HepG2 (cell line): ENCODE results near the gene NOL4L. TPM values are rescaled to one million over a fixed set of nuclear protein-coding genes. Genes with fewer than 3 reads are reported as not detected.

ENCODE experiments used
- CHD4 ChIP-seq: fragments of 200-600 bp; sonication (generic); IDR thresholded peaks from 2 replicates; pipeline ENCODE4 v1.7.0; 2017; ENCODE audit warnings: mild to moderate bottlenecking, low read length, borderline replicate concordance
- FOXA3 ChIP-seq: IDR thresholded peaks from 2 replicates; pipeline ENCODE4 v1.6.1; 2016; ENCODE audit warnings: missing genetic modification reagents, missing compliant biosample characterization
- JUN ChIP-seq: sonication (generic); formaldehyde crosslinking; IDR thresholded peaks from 2 replicates; pipeline ENCODE4 v1.4.0; 2020; ENCODE audit warnings: mild to moderate bottlenecking, missing genetic modification reagents
- KDM1A ChIP-seq: IDR thresholded peaks from 2 replicates; pipeline ENCODE4 v1.6.1; 2016; ENCODE audit warnings: missing compliant biosample characterization
- KDM3A ChIP-seq: IDR thresholded peaks from 2 replicates; pipeline ENCODE4 v1.6.1; 2018; ENCODE audit warnings: low read depth, missing compliant biosample characterization
- KLF13 ChIP-seq: sonication (generic); formaldehyde crosslinking; IDR thresholded peaks from 2 replicates; pipeline ENCODE4 v1.4.0; 2020; ENCODE audit warnings: mild to moderate bottlenecking, missing genetic modification reagents
- MAZ ChIP-seq, 2 experiments: sonication (generic) in 1 of 2; formaldehyde crosslinking in 1 of 2; IDR thresholded peaks; 2 replicates each; pipeline versions ENCODE4 v1.5.0 to v1.6.1; 2012 to 2020; ENCODE audit warnings: low read depth in 2 of 2, mild to moderate bottlenecking in 2 of 2, borderline replicate concordance in 1 of 2, improper control_type of control experiment in 1 of 2, low read length in 1 of 2, missing genetic modification reagents in 1 of 2, moderate library complexity in 1 of 2
- MEIS2 ChIP-seq: sonication (generic); formaldehyde crosslinking; IDR thresholded peaks from 2 replicates; pipeline ENCODE4 v1.9.0; 2021; ENCODE audit warnings: mild to moderate bottlenecking, missing genetic modification reagents
- PRPF4 ChIP-seq: fragments of 200-400 bp; formaldehyde crosslinking; IDR thresholded peaks from 2 replicates; pipeline ENCODE4 v1.6.1; 2016; ENCODE audit warnings: low read length, low read depth; ENCODE audit not compliant: poor library complexity, severe bottlenecking
- RAD51 ChIP-seq: fragments of 450-650 bp; IDR thresholded peaks from 2 replicates; pipeline ENCODE4 v1.6.1; 2016; ENCODE audit warnings: borderline replicate concordance
- RBM22 ChIP-seq: fragments of 200-400 bp; formaldehyde crosslinking; optimal IDR thresholded peaks from 2 replicates; pipeline ENCODE3; 2017; ENCODE audit warnings: mild to moderate bottlenecking, low read length, moderate library complexity
- RORA ChIP-seq: sonication (generic); formaldehyde crosslinking; IDR thresholded peaks from 2 replicates; pipeline ENCODE4 v1.5.0; 2020; ENCODE audit warnings: mild to moderate bottlenecking, missing genetic modification reagents, moderate library complexity
- SALL1 ChIP-seq: sonication (generic); formaldehyde crosslinking; IDR thresholded peaks from 2 replicates; pipeline ENCODE4 v1.8.0; 2022; ENCODE audit warnings: mild to moderate bottlenecking, missing genetic modification reagents
- SCMH1 ChIP-seq: sonication (generic); formaldehyde crosslinking; IDR thresholded peaks from 2 replicates; pipeline ENCODE4 v1.9.0; 2021; ENCODE audit warnings: missing genetic modification reagents, mild to moderate bottlenecking, borderline replicate concordance
- ZFY ChIP-seq: sonication (generic); formaldehyde crosslinking; IDR thresholded peaks from 2 replicates; pipeline ENCODE4 v1.4.0; 2020; ENCODE audit warnings: missing genetic modification reagents
- ZFYVE20 ChIP-seq: sonication (generic); formaldehyde crosslinking; IDR thresholded peaks from 2 replicates; pipeline ENCODE4 v1.8.0; 2023; ENCODE audit warnings: low read depth, mild to moderate bottlenecking, moderate library complexity, missing genetic modification reagents, borderline replicate concordance
- ZKSCAN5 ChIP-seq: sonication (generic); formaldehyde crosslinking; IDR thresholded peaks from 2 replicates; pipeline ENCODE4 v1.5.1; 2020; ENCODE audit warnings: mild to moderate bottlenecking, missing genetic modification reagents
- ZKSCAN8 ChIP-seq: IDR thresholded peaks from 2 replicates; pipeline ENCODE4 v1.6.1; 2016; ENCODE audit warnings: borderline replicate concordance, missing genetic modification reagents, missing compliant biosample characterization
- ZNF10 ChIP-seq: sonication (generic); formaldehyde crosslinking; IDR thresholded peaks from 2 replicates; pipeline ENCODE4 v1.4.0; 2020; ENCODE audit warnings: mild to moderate bottlenecking, low read depth, missing genetic modification reagents, borderline replicate concordance
- ZNF331 ChIP-seq: sonication (generic); formaldehyde crosslinking; IDR thresholded peaks from 2 replicates; pipeline ENCODE4 v1.4.0; 2020; ENCODE audit warnings: missing genetic modification reagents
- ZNF501 ChIP-seq: sonication (generic); formaldehyde crosslinking; IDR thresholded peaks from 2 replicates; pipeline ENCODE4 v1.5.1; 2020; ENCODE audit warnings: mild to moderate bottlenecking, moderate library complexity, missing genetic modification reagents
- ZNF567 ChIP-seq: sonication (generic); formaldehyde crosslinking; IDR thresholded peaks from 2 replicates; pipeline ENCODE4 v1.8.1; 2023; ENCODE audit warnings: mild to moderate bottlenecking, missing genetic modification reagents, borderline replicate concordance
- ZNF570 ChIP-seq: sonication (generic); formaldehyde crosslinking; IDR thresholded peaks from 2 replicates; pipeline ENCODE4 v1.4.0; 2020; ENCODE audit warnings: mild to moderate bottlenecking, missing genetic modification reagents, borderline replicate concordance
- ZNF607 ChIP-seq: sonication (generic); formaldehyde crosslinking; IDR thresholded peaks from 2 replicates; pipeline ENCODE4 v1.5.1; 2020; ENCODE audit warnings: missing genetic modification reagents, mild to moderate bottlenecking, borderline replicate concordance
- ZNF629 ChIP-seq: sonication (generic); formaldehyde crosslinking; conservative IDR thresholded peaks from 2 replicates; pipeline ENCODE4 v1.5.0; 2020; ENCODE audit warnings: missing genetic modification reagents
- ZNF772 ChIP-seq: sonication (generic); formaldehyde crosslinking; IDR thresholded peaks from 2 replicates; pipeline ENCODE4 v1.5.0; 2020; ENCODE audit warnings: mild to moderate bottlenecking, missing genetic modification reagents
- polyA plus RNA-seq, 8 experiments: library from polyadenylated mRNA; depleted of rRNA in 3 of 8; stranded (reverse) in 7 of 8; unstranded in 1 of 8; fragments of >200 nt; fragmentation: Illumina TruSeq in 4 of 8; extraction: Trizol in 4 of 8; gene quantifications; 2 replicates each; pipeline versions ENCODE4 v1.2.1 to v1.2.3, GENCODE V29; 2011 to 2016; ENCODE audit warnings: low read depth in 4 of 8, missing spikeins in 1 of 8, mixed read lengths in 1 of 8; ENCODE audit not compliant: insufficient read depth in 1 of 8
- total RNA-seq, 5 experiments: library from RNA; depleted of rRNA; stranded (reverse); fragments of >200 nt; fragmentation: Illumina TruSeq; extraction: Trizol; gene quantifications; 2 replicates each; pipeline ENCODE4 v1.2.3, GENCODE V29; 2016; ENCODE audit warnings: low read depth in 1 of 5
- TF ChIP-seq, protein P1 (sequence below): sonication (generic); formaldehyde crosslinking; IDR thresholded peaks from 2 replicates; pipeline ENCODE4 v1.4.0; 2020; ENCODE audit warnings: mild to moderate bottlenecking, missing genetic modification reagents
- TF ChIP-seq, protein P2 (sequence below): sonication (generic); formaldehyde crosslinking; IDR thresholded peaks from 2 replicates; pipeline ENCODE4 v1.4.0; 2020; ENCODE audit warnings: mild to moderate bottlenecking, missing genetic modification reagents

NOL4L gene
- total and polyA plus RNA-seq, 2 of the 13 experiments (the other 11 are each of a cell fraction or from before 2014, with no cell fraction given) = 16.6 to 35.4 TPM

DNA sequence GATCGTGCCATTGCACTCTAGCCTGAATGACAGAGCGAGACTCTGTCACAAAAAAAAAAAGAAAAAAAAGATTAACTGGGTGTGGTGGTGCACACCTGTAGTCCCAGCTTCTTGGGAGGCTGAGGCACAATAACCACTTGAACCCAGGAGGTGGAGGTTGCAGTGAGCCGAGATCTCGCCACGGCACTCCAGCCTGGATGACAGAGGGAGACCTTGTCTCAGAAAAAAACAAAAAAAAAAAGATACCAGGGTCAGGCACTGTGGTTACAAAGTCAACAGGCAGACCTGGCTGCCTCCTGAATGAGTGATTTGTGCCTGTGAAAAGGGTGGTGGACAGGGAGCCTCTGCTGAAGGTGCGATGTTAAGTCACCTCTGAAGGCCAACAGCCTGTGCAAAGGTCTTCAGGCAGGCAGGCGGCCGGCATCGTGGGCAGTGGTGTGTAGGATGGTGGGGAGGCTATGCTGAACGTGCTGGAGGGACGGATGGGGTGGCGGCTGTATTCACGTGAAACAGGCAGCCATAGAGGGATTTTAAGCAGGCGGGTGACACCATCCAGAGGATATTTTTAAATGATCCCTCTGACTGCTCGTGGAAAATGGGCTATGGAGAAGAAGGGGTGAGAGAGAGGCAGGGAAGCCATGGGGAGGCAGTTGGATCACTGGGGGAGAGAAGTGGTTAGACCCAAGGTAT lies 41.4 kb downstream of the NOL4L start (continued):
- TF ChIP-seq, protein P1, sequence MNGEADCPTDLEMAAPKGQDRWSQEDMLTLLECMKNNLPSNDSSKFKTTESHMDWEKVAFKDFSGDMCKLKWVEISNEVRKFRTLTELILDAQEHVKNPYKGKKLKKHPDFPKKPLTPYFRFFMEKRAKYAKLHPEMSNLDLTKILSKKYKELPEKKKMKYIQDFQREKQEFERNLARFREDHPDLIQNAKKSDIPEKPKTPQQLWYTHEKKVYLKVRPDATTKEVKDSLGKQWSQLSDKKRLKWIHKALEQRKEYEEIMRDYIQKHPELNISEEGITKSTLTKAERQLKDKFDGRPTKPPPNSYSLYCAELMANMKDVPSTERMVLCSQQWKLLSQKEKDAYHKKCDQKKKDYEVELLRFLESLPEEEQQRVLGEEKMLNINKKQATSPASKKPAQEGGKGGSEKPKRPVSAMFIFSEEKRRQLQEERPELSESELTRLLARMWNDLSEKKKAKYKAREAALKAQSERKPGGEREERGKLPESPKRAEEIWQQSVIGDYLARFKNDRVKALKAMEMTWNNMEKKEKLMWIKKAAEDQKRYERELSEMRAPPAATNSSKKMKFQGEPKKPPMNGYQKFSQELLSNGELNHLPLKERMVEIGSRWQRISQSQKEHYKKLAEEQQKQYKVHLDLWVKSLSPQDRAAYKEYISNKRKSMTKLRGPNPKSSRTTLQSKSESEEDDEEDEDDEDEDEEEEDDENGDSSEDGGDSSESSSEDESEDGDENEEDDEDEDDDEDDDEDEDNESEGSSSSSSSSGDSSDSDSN (CRISPR knock-in tag) = peak; percentile 95
- peak; percentile 24; the same call in 1 of the 2 replicates for TF ChIP-seq KLF13 (CRISPR knock-in tag)
- TF ChIP-seq ZNF10 (CRISPR knock-in tag) = no peak
- no peak for TF ChIP-seq RORA (CRISPR knock-in tag)
- TF ChIP-seq MEIS2 = peak; percentile 99
- peak; percentile 97 for TF ChIP-seq KDM3A (CRISPR knock-in tag)
- TF ChIP-seq ZNF331 = peak; percentile 98
- TF ChIP-seq ZNF629 = peak; percentile 85
- peak; percentile 73 for TF ChIP-seq ZNF501 (CRISPR knock-in tag)
- no peak for TF ChIP-seq PRPF4
- no peak for TF ChIP-seq SCMH1 (CRISPR knock-in tag)
- TF ChIP-seq KDM1A = peak; percentile 94
- TF ChIP-seq RBM22 = peak; percentile 34
- peak; percentile 85 for TF ChIP-seq ZNF567 (CRISPR knock-in tag)
- TF ChIP-seq ZNF772 (CRISPR knock-in tag) = peak; percentile 100
- peak; percentile 92 for TF ChIP-seq ZFY
- peak; percentile 85; the same call in 1 of the 2 replicates for TF ChIP-seq JUN (CRISPR knock-in tag)
- peak; percentile 98 for TF ChIP-seq ZKSCAN8 (CRISPR knock-in tag)
- TF ChIP-seq ZKSCAN5 = no peak
- TF ChIP-seq, protein P2, sequence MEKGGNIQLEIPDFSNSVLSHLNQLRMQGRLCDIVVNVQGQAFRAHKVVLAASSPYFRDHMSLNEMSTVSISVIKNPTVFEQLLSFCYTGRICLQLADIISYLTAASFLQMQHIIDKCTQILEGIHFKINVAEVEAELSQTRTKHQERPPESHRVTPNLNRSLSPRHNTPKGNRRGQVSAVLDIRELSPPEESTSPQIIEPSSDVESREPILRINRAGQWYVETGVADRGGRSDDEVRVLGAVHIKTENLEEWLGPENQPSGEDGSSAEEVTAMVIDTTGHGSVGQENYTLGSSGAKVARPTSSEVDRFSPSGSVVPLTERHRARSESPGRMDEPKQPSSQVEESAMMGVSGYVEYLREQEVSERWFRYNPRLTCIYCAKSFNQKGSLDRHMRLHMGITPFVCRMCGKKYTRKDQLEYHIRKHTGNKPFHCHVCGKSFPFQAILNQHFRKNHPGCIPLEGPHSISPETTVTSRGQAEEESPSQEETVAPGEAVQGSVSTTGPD (CRISPR knock-in tag) = peak; percentile 100
- TF ChIP-seq MAZ (IDR thresholded peaks at IDR 0.05; ENCODE audit: borderline replicate concordance, low read depth, low read length) = peak; percentile 53; the same call in 1 of the 2 replicates
- TF ChIP-seq MAZ (CRISPR knock-in tag; IDR thresholded peaks at IDR 0.05; ENCODE audit: low read depth) = peak; percentile 89
- peak; percentile 21; the same call in 1 of the 2 replicates for TF ChIP-seq RAD51
- peak; percentile 99 for TF ChIP-seq ZNF607 (CRISPR knock-in tag)
- peak; percentile 100 for TF ChIP-seq SALL1 (CRISPR knock-in tag)
- no peak; the same call in none of the 2 replicates for TF ChIP-seq ZNF570 (CRISPR knock-in tag)
- TF ChIP-seq CHD4 = peak; percentile 98
- 0 out of 2 replicates have a peak, but pooled peaks have one; percentile 69 for TF ChIP-seq ZFYVE20
- TF ChIP-seq FOXA3 (CRISPR knock-in tag) = peak; percentile 99
